Activated CD8-positive, alpha-beta T cell treated with anti-CD3 and anti-CD28 coated beads, Interleukin-2, amount 10 ng/mL, durations not matched to agents 7 days and 5 days (primary cell): ENCODE data around the gene SPOCK2. TPM values are rescaled to one million over a fixed set of nuclear protein-coding genes. Genes with fewer than 3 reads are reported as not detected.
"Not testable (repeated sequence)": the region's sequence is repeated elsewhere in the genome, so short reads cannot be mapped to it uniquely, and the experiment has no call there.

Experiments used
- ATAC-seq: fragments of 150-1000 bp; cut with Tn5 transposase; one replicate; pipeline ENCODE4 v1.10.0; 2021; ENCODE audit warnings: moderate library complexity
- CTCF ChIA-PET: fragments of 350-600 bp; sonication (Branson Sonifier 250); formaldehyde crosslinking; loops from one replicate; lab custom pipeline; 2021; ENCODE audit warnings: antibody characterized with exemption; lab: Charles Lee
- POLR2A ChIA-PET: fragments of 350-600 bp; sonication (Branson Sonifier 250); formaldehyde crosslinking; loops from one replicate; lab custom pipeline; 2021; ENCODE audit warnings: antibody characterized with exemption; lab: Charles Lee
- DNase-seq: peaks from one replicate; pipeline ENCODE4 v3.0.0-alpha.2; 2020
- H3K27ac Mint-ChIP-seq: one replicate; pipeline ENCODE4 v1.8.0; 2021; ENCODE audit warnings: mild to moderate bottlenecking, mixed read lengths
- H3K27me3 Mint-ChIP-seq: one replicate; pipeline ENCODE4 v1.8.0; 2021; ENCODE audit warnings: low read depth, mixed read lengths
- H3K36me3 Mint-ChIP-seq: one replicate; pipeline ENCODE4 v1.8.0; 2021; ENCODE audit warnings: low read depth, mixed read lengths
- H3K4me1 Mint-ChIP-seq: one replicate; pipeline ENCODE4 v1.8.0; 2021; ENCODE audit warnings: low read depth, mixed read lengths
- H3K4me3 Mint-ChIP-seq: one replicate; pipeline ENCODE4 v1.8.0; 2021; ENCODE audit warnings: mild to moderate bottlenecking, mixed read lengths
- H3K9me3 Mint-ChIP-seq: one replicate; pipeline ENCODE4 v1.8.0; 2022; ENCODE audit warnings: mixed read lengths; ENCODE audit not compliant: insufficient read depth
- total RNA-seq, 2 experiments: library from RNA; stranded (reverse); gene quantifications; one replicate each; pipeline ENCODE4 v1.2.3, GENCODE V29; 2021

SPOCK2 gene
- total RNA-seq, 2 experiments from 2014 or later: 261 to 268 TPM

DNA sequence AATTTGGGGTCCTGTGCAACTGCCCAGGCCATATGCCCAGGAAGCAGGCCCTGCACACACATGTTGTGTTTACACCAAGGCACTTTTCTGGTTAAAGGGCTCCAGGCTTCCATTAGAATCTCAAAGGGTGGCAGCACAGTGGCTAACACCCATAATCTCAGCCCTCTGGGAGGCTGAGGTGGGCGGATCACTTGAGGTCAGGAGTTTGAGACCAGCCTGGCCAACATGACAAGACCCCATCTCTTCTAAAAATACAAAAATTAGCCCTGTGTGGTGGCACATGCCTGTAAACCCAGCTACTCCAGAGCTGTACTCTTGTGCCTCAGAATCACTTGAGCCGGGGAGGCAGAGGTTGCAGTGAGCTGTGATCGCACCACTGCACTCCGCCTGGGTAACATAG is 53.6 kb downstream of the SPOCK2 start:
- Mint-ChIP-seq H3K27ac (no peak overlapping the region), H3K27me3 (peaks cover 3% of the 10 kb centered on the region), H3K9me3 (no peaks in the 10 kb centered on the region), H3K4me3 (no peak overlapping the region), H3K36me3 (no peaks in the 10 kb centered on the region), H3K4me1 (no peaks in the 10 kb centered on the region)
- DNase-seq (no peak), ATAC-seq (no peak)
- ChIA-PET POLR2A (no interaction called here), CTCF (interaction anchor here (0.7 to 1.2 kb wide), 2 partner anchors 9 to 14 kb away, joined by 3 to 4 read pairs; no protein-coding TSS in a partner anchor)

DNA sequence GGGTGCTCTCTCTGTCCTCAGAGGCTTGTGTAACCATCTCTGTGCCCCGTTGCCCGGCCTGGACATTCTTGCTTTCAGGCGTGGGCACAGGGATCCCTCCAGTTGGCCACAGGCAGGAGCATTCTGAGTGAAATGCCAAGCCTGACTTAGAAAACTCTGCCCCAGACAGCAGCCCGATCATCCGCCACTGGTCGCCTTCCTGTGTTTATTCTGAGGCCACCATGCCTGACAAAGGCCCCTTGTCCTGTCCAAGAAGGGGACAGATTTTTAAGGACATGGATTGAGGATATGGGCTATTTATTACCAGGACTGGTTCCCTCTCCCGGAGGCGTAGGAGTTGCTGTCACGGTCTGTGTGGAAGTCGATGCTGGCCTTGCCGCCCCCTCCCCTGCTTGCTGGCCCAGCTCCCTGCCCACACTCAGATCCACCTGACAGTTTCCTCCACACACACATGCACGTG is 54.3 kb downstream of the SPOCK2 start:
- H3K4me1 Mint-ChIP-seq: no peaks in the 10 kb centered on the region
- H3K27ac Mint-ChIP-seq: no peak overlapping the region
- no peak for DNase-seq
- H3K36me3 Mint-ChIP-seq: no peaks in the 10 kb centered on the region
- no peak for ATAC-seq
- H3K9me3 Mint-ChIP-seq: no peaks in the 10 kb centered on the region
- H3K4me3 Mint-ChIP-seq: no peak overlapping the region
- ChIA-PET POLR2A (no interaction called here), CTCF (interaction anchor here (1.0 to 1.2 kb wide), 2 partner anchors 14 to 15 kb away, joined by 4 read pairs; no protein-coding TSS in a partner anchor)
- peaks cover 3% of the 10 kb centered on the region for H3K27me3 Mint-ChIP-seq

DNA sequence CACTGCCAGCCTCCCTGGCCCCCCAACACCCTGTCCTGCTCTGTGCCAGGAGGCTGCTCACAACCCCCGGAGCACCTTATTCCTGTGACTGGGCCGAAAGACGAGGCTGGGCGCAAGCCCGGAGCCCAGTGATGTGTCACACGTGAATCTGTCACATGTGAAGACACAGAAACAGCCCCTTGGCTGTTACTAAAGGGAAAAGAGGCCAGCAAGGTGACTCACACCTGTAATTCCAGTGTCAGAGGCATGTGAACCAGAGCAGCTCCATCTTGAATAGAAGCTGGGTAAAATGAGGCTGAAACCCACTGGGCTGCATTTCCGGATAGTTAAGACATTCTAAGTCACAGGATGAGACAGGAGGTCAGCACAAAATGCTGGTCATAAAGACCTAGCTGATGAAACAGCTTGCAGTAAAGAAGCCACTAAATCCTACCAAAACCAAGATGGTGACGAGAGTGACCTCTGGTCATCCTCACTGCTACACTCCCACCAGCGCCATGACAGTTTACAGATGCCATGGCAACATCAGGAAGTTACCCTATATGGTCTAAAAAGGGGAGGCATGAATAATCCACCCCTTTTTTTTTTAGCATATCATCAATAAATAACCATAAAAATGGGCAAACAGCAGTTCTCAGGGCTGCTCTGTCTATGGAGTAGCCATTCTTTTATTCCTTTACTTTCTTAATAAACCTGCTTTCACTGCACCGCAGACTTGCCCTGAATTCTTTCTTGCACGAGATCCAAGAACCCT is 55.8 kb downstream of the SPOCK2 start:
- H3K36me3 Mint-ChIP-seq, H3K9me3 Mint-ChIP-seq, DNase-seq, H3K27me3 Mint-ChIP-seq, H3K27ac Mint-ChIP-seq, ATAC-seq, H3K4me3 Mint-ChIP-seq, POLR2A ChIA-PET, H3K4me1 Mint-ChIP-seq: not testable (repeated sequence)
- CTCF ChIA-PET: interaction anchor here (2.9 kb wide), 1 partner anchor 16 kb away, joined by 14 read pairs; no protein-coding TSS in a partner anchor

DNA sequence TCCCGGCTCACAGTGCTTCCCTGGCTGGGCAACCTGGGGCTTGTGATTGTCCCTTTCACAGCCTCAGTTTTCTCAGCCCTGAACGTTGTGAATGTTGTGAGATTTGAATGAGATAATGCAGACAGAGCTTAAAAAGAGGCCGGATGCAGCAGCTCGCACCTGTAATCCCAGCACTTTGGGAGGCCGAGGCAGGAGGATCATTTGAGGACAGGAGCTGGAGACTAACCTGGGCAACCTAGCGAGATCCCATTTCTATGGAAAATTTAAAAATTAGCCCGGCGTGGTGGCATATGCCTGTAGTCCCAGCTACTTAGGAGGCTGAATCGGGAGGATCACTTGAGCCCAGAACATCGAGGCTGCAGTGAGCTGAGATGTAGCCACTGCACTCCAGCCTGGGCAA is 56.6 kb downstream of the SPOCK2 start:
- Mint-ChIP-seq H3K36me3 (no peaks in the 10 kb centered on the region), H3K4me1 (no peaks in the 10 kb centered on the region), H3K4me3 (no peak overlapping the region), H3K27ac (no peak overlapping the region), H3K27me3 (peaks cover 9% of the 10 kb centered on the region), H3K9me3 (no peaks in the 10 kb centered on the region)
- ATAC-seq (no peak), DNase-seq (no peak)
- ChIA-PET CTCF (interaction anchor here (2.9 kb wide), 1 partner anchor 16 kb away, joined by 14 read pairs; no protein-coding TSS in a partner anchor), POLR2A (interaction anchor here (0.6 kb wide), 1 partner anchor 133 kb away, joined by 3 read pairs; no protein-coding TSS in a partner anchor)

DNA sequence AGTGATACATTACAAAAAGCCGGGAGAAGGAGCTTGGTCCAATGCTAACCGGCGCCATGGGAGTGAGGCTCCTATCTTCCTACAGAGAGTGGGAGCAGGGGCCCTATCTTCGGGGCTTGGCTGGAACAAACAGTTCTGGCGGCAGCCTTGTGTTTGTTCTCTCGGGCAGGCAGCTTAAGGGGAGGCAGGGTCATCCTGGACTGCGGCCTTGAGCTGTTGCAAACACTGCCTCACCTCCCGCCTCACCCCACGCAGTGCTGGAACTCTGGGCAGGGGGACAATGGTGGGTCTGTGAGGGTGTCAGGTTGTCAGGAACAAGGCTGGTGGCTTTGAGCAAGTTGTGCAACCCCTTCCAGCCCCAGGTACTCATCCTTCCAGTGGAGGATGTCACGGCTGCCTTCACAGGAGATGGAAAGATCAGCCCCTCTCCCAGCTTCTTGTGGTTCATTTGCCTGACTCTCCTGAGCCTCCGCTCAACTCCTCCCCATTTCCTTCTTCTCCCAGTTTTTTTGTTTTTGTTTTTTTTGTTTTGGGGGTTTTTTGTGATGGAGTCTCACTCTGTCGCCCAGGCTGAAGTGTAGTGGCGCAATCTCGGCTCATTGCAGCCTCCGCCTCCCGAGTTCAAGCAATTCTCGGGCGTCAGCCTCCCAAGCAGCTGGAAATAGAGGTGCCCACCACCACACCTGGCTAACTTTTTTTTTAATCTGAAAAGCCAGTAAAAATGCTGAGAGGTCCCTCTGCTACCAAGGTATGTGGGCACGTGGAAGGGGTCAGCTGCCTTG is 57.4 kb downstream of the SPOCK2 start:
- no peak overlapping the region for H3K4me3 Mint-ChIP-seq
- no peaks in the 10 kb centered on the region for H3K36me3 Mint-ChIP-seq
- no peaks in the 10 kb centered on the region for H3K9me3 Mint-ChIP-seq
- no peak for ATAC-seq
- CTCF ChIA-PET: interaction anchor here (2.9 kb wide), 1 partner anchor 17 kb away, joined by 14 read pairs; no protein-coding TSS in a partner anchor
- no peak for DNase-seq
- H3K27ac Mint-ChIP-seq: no peak overlapping the region
- H3K4me1 Mint-ChIP-seq: no peaks in the 10 kb centered on the region
- H3K27me3 Mint-ChIP-seq: peaks cover 9% of the 10 kb centered on the region
- POLR2A ChIA-PET: no interaction called here

DNA sequence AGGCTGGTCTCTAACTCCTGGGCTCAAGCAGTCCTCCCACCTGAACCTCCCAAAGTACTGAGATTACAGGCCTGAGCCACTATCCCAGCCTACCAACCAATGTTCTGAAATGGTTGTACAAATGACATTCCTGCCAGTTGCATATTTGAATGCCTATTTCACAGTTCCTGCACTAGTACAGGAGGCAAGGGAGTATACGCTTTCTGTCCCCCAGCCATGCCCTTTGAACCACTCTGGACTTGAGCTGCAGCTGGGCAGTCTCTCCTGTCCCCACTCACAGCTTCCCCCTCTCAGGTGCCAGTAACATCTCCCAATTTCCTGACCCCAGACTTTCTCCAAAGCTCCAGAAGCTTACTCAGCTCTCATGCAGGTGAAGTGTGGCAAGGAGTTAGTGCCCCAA is 58.9 kb downstream of the SPOCK2 start:
- H3K27ac Mint-ChIP-seq: no peak overlapping the region
- no peaks in the 10 kb centered on the region for H3K4me1 Mint-ChIP-seq
- H3K9me3 Mint-ChIP-seq: no peaks in the 10 kb centered on the region
- no peak overlapping the region for H3K4me3 Mint-ChIP-seq
- ChIA-PET POLR2A (interaction anchor here (0.6 kb wide), 1 partner anchor 98 kb away, joined by 4 read pairs; no protein-coding TSS in a partner anchor), CTCF (no interaction called here)
- no peaks in the 10 kb centered on the region for H3K36me3 Mint-ChIP-seq
- DNase-seq (no peak), ATAC-seq (no peak)
- peaks cover 8% of the 10 kb centered on the region for H3K27me3 Mint-ChIP-seq

DNA sequence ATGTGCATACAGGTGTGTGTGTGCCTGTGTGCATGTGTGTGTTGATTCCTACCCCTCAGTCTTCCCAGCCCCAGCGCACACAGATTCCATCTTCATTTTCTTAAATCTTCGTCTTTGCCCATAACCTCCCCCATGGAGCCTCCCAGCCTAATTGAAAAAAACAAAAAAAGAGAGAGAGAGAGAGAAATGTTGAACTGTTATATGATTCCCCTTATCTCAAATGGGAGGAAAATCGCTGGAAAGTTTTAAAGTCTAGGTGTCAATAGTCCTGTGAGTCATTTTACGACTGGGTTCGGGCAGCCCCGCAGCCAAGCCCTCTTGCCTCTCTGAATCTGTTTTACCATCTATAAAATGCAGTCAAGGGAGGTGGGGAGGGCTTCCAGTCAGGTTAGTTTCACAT is 60.9 kb downstream of the SPOCK2 start:
- H3K27me3 Mint-ChIP-seq: peaks cover 6% of the 10 kb centered on the region
- H3K4me1 Mint-ChIP-seq: no peaks in the 10 kb centered on the region
- CTCF ChIA-PET: interaction anchor here (3.9 kb wide), 1 partner anchor 21 kb away, joined by 13 read pairs; no protein-coding TSS in a partner anchor
- H3K9me3 Mint-ChIP-seq: no peaks in the 10 kb centered on the region
- DNase-seq (no peak), ATAC-seq (no peak)
- no peak overlapping the region for H3K4me3 Mint-ChIP-seq
- H3K27ac Mint-ChIP-seq: no peak overlapping the region
- POLR2A ChIA-PET: no interaction called here
- H3K36me3 Mint-ChIP-seq: no peaks in the 10 kb centered on the region

DNA sequence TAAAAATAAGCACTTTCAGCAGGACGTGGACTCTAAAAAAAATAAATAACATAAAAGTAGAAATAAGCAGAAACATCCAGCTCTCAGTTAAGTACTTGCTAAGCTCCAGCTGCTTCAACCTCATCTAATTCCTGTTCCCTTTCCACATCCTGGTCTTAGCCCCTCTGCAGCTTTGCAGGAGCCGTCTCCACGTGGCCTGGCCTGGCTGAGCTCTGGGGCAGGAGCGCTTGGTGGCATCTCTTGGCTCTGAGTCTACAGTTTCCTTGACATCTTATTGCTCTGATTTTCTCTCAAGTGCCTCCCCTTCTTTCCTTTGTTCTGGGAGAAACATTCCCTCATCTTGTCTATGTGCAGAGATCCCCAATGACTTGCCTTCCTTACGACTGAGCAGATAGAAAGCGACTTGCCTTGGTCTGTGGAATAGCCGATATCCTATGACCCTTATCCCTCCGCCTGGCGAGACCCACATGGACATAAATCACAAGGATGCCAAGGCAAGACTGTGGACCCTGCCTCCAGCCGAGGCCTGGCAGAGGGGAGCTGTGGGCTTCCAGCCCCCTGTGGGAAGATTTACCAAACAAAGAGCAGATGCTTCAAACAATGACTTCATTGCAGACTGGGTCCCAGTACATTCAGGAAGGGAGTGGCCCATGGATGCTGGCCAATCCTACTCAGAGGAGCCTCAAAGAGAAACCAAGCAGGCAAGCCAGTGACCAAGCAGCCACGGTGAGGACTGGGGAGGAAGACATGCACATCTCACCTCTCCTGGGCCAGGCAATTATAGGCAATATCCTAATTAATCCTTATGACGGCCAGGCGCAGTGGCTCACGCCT is 61.9 kb downstream of the SPOCK2 start:
- H3K4me3 Mint-ChIP-seq: no peak overlapping the region
- H3K27me3 Mint-ChIP-seq: peaks cover 6% of the 10 kb centered on the region
- POLR2A ChIA-PET: no interaction called here
- ATAC-seq (no peak), DNase-seq (no peak)
- no peaks in the 10 kb centered on the region for H3K36me3 Mint-ChIP-seq
- CTCF ChIA-PET: interaction anchor here (3.9 kb wide), 1 partner anchor 22 kb away, joined by 13 read pairs; no protein-coding TSS in a partner anchor
- peaks cover 1% of the 10 kb centered on the region for H3K4me1 Mint-ChIP-seq
- no peak overlapping the region for H3K27ac Mint-ChIP-seq
- H3K9me3 Mint-ChIP-seq: no peaks in the 10 kb centered on the region

DNA sequence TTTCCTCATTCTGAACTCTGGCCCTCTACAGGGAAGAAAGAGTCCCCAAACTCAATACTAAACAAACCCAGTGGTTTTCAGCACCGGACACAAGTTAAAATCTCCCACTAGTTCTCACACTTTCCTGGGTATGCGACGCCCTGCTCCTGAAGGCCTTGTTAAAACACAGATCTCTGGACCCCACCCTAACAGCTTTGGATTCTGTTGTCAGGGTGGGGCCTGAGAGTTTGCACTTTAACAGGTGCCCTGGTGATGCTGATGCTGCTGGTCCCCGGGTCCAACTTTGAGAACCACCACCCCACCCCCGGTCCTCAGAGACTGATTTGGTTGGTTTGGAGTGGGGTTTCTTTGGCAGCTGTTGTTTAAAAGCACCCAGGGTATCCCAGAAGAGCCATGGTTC is 62.5 kb downstream of the SPOCK2 start:
- H3K4me1 Mint-ChIP-seq: peaks cover 8% of the 10 kb centered on the region
- POLR2A ChIA-PET: no interaction called here
- ATAC-seq (no peak), DNase-seq (no peak)
- no peaks in the 10 kb centered on the region for H3K36me3 Mint-ChIP-seq
- no peak overlapping the region for H3K27ac Mint-ChIP-seq
- peaks cover 8% of the 10 kb centered on the region for H3K27me3 Mint-ChIP-seq
- CTCF ChIA-PET: interaction anchor here (2.2 to 3.9 kb wide), 2 partner anchors 23 to 129 kb away, joined by 5 to 13 read pairs; no protein-coding TSS in a partner anchor
- H3K4me3 Mint-ChIP-seq: no peak overlapping the region
- no peaks in the 10 kb centered on the region for H3K9me3 Mint-ChIP-seq

DNA sequence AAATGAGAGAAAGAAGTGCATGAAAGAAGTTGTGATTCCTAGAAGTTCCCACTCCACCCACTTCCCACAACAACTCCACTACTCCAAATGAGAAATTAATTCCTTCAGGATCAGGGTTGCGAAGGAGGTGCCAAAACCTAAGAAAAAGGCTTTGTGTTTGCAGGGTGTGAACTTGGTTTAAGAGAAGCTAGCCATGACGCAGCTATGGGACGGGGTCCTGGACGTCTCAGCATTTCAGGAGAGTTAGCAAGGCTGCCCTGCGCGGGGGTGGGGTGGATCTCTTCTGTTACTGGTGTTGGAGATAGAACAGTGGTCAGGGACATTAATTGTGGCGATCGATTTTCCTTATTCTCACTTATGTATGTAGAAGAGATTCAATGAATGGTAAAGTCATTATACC is 63.0 kb downstream of the SPOCK2 start:
- no peaks in the 10 kb centered on the region for H3K9me3 Mint-ChIP-seq
- H3K36me3 Mint-ChIP-seq: no peaks in the 10 kb centered on the region
- ATAC-seq (no peak), DNase-seq (no peak)
- peaks cover 8% of the 10 kb centered on the region for H3K27me3 Mint-ChIP-seq
- H3K27ac Mint-ChIP-seq: no peak overlapping the region
- POLR2A ChIA-PET: no interaction called here
- CTCF ChIA-PET: interaction anchor here (2.2 to 3.9 kb wide), 2 partner anchors 23 to 129 kb away, joined by 5 to 13 read pairs; no protein-coding TSS in a partner anchor
- no peak overlapping the region for H3K4me3 Mint-ChIP-seq
- peaks cover 10% of the 10 kb centered on the region for H3K4me1 Mint-ChIP-seq

DNA sequence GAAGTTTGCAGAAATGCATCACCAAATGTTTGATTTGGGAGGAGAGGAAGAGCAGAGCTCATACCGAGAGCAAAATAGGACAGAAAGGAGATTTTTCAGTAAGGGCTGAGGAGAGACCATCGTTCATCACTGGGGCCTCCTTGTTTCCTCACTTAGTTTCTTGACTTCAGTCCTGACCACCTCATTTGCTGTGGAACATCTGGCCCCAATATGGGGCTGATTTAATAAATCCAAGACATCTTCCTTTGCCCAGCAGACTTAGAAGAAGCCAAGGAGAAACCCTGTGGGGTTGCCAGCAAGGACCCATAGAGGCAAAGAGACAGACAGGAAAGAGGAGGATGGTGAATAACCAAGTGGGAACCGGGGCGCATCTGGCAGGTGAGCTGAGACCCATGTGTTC is 63.8 kb downstream of the SPOCK2 start:
- Mint-ChIP-seq H3K4me3 (no peak overlapping the region), H3K27ac (no peak overlapping the region), H3K27me3 (peaks cover 8% of the 10 kb centered on the region), H3K36me3 (no peaks in the 10 kb centered on the region), H3K9me3 (no peaks in the 10 kb centered on the region), H3K4me1 (peaks cover 10% of the 10 kb centered on the region)
- ChIA-PET CTCF (interaction anchor here (2.2 to 3.9 kb wide), 2 partner anchors 24 to 128 kb away, joined by 5 to 13 read pairs; no protein-coding TSS in a partner anchor), POLR2A (no interaction called here)
- DNase-seq (no peak), ATAC-seq (no peak)
